MM.1S (cell line): Measurements from ENCODE around the gene CDT1.

Source experiments
- DNase-seq: peaks from one replicate; pipeline ENCODE4 v3.0.0-alpha.2; 2015
- H2AFZ ChIP-seq: fragments of 300-600 bp; sonication (generic); 2 replicates; pipeline ENCODE4 v1.6.0; 2016; ENCODE audit warnings: antibody characterized with exemption, low read length
- H3F3A ChIP-seq: fragments of 300-600 bp; sonication (generic); 2 replicates; pipeline ENCODE4 v1.6.1; 2016; ENCODE audit warnings: mild to moderate bottlenecking, antibody characterized with exemption, low read length, moderate library complexity, mixed read lengths; ENCODE audit not compliant: insufficient read depth
- H3K27ac ChIP-seq: fragments of 300-600 bp; sonication (generic); 2 replicates; pipeline ENCODE4 v1.5.1; 2016; ENCODE audit warnings: mild to moderate bottlenecking, low read length
- H3K27me3 ChIP-seq: fragments of 300-600 bp; sonication (generic); replicated peaks from 2 replicates; pipeline ENCODE4 v1.6.0; 2016; ENCODE audit warnings: low read length; ENCODE audit not compliant: insufficient read depth
- H3K36me3 ChIP-seq: fragments of 300-600 bp; sonication (generic); replicated peaks from 2 replicates; pipeline ENCODE4 v1.6.1; 2016; ENCODE audit warnings: mild to moderate bottlenecking, low read length, mixed read lengths; ENCODE audit not compliant: insufficient read depth
- H3K4me1 ChIP-seq: fragments of 300-600 bp; sonication (generic); 2 replicates; pipeline ENCODE4 v1.6.1; 2016; ENCODE audit warnings: low read length, mixed read lengths
- H3K4me2 ChIP-seq: fragments of 300-600 bp; sonication (generic); 2 replicates; pipeline ENCODE4 v1.6.0; 2016; ENCODE audit warnings: low read depth, low read length
- H3K4me3 ChIP-seq: fragments of 300-600 bp; sonication (generic); 2 replicates; pipeline ENCODE4 v1.5.1; 2016; ENCODE audit warnings: low read length, mixed read lengths
- H3K79me2 ChIP-seq: fragments of 300-600 bp; sonication (generic); 2 replicates; pipeline ENCODE4 v1.6.1; 2016; ENCODE audit warnings: mixed run types, low read length, mixed read lengths
- H3K9ac ChIP-seq: fragments of 300-600 bp; sonication (generic); 2 replicates; pipeline ENCODE4 v1.6.1; 2016; ENCODE audit warnings: low read length, mixed read lengths
- H3K9me2 ChIP-seq: fragments of 300-600 bp; sonication (generic); replicated peaks from 2 replicates; pipeline ENCODE4 v1.6.1; 2016; ENCODE audit warnings: mild to moderate bottlenecking, low read length, mixed read lengths; ENCODE audit not compliant: insufficient read depth
- H3K9me3 ChIP-seq: fragments of 300-600 bp; sonication (generic); replicated peaks from 2 replicates; pipeline ENCODE4 v1.6.1; 2016; ENCODE audit warnings: mild to moderate bottlenecking, low read length, mixed read lengths; ENCODE audit not compliant: insufficient read depth
- H4K20me1 ChIP-seq: fragments of 300-600 bp; sonication (generic); 2 replicates; pipeline ENCODE4 v1.6.1; 2016; ENCODE audit warnings: mild to moderate bottlenecking, low read length, moderate library complexity, mixed read lengths; ENCODE audit not compliant: insufficient read depth
- CTCF ChIP-seq: fragments of 300-600 bp; sonication (generic); IDR thresholded peaks from 2 replicates; pipeline ENCODE4 v1.5.1; 2016; ENCODE audit warnings: antibody characterized with exemption, low read length, mixed read lengths
- EZH2 ChIP-seq: fragments of 300-600 bp; sonication (generic); optimal IDR thresholded peaks from 2 replicates; pipeline ENCODE3; 2017; ENCODE audit warnings: low read depth, mild to moderate bottlenecking, antibody characterized with exemption, low read length, mixed read lengths
- EZH2phosphoT487 ChIP-seq: fragments of 300-600 bp; sonication (generic); IDR thresholded peaks from 2 replicates; pipeline ENCODE4 v1.6.1; 2018; ENCODE audit warnings: antibody characterized with exemption, low read length

Gene CDT1

GRCh38 chr16:88856122-88856827 lies 52.7 kb downstream of the CDT1 start:
- no peaks in the 10 kb centered on the region for H3K36me3 ChIP-seq
- no peak overlapping the region for H3K9ac ChIP-seq
- TF ChIP-seq EZH2: no peak
- no peak for TF ChIP-seq EZH2phosphoT487
- TF ChIP-seq CTCF: no peak
- peak overlapping the region; percentile 41; the same call in 1 of the 2 replicates for H3K4me3 ChIP-seq
- peaks cover 16% of the 10 kb centered on the region for H3K79me2 ChIP-seq
- peak overlapping the region; percentile 52 for H3K4me2 ChIP-seq
- no peaks in the 10 kb centered on the region for H3F3A ChIP-seq
- H3K9me3 ChIP-seq: no peaks in the 10 kb centered on the region
- no peak overlapping the region for H2AFZ ChIP-seq
- no peaks in the 10 kb centered on the region for H3K9me2 ChIP-seq
- DNase-seq: no peak
- no peaks in the 10 kb centered on the region for H3K27me3 ChIP-seq
- no peaks in the 10 kb centered on the region for H3K4me1 ChIP-seq
- no peaks in the 10 kb centered on the region for H4K20me1 ChIP-seq
- H3K27ac ChIP-seq: no peak overlapping the region

- no peaks in the 10 kb centered on the region for H3K36me3 ChIP-seq
- peaks cover 16% of the 10 kb centered on the region for H3K79me2 ChIP-seq
- peak within 1 kb of the TSS; percentile 87 for H3K4me3 ChIP-seq
- H3K27ac ChIP-seq: no peak within 1 kb of the TSS
- no peaks in the 10 kb centered on the region for H3K9me3 ChIP-seq
- H3K4me2 ChIP-seq: peak within 1 kb of the TSS; percentile 81
- H2AFZ ChIP-seq: peak within 1 kb of the TSS; percentile 65
- H3K9ac ChIP-seq: peak within 1 kb of the TSS; percentile 68; the same call in 1 of the 2 replicates
- H3K9me2 ChIP-seq: no peaks in the 10 kb centered on the region
- H3F3A ChIP-seq: no peaks in the 10 kb centered on the region
- TF ChIP-seq EZH2: no peak
- TF ChIP-seq EZH2phosphoT487: no peak
- no peak for TF ChIP-seq CTCF
- H4K20me1 ChIP-seq: no peaks in the 10 kb centered on the region
- DNase-seq: peak; percentile 88
- H3K27me3 ChIP-seq: no peaks in the 10 kb centered on the region
- no peaks in the 10 kb centered on the region for H3K4me1 ChIP-seq
Observed at GRCh38 chr16:88856828-88857727, 53.5 kb downstream of the CDT1 start, which contains the start of the genes GALNS and TRAPPC2L. Gene GALNS, minus strand, starts transcription at chr16:88856947. Its CDS starts 70 bp downstream, at chr16:88856877. Gene TRAPPC2L, plus strand, starts transcription at chr16:88857127. Its CDS starts 24 bp downstream, at chr16:88857151.

- no peaks in the 10 kb centered on the region for H3K4me1 ChIP-seq
- peak overlapping the region; percentile 68; the same call in 1 of the 2 replicates for H3K9ac ChIP-seq
- no peaks in the 10 kb centered on the region for H3K36me3 ChIP-seq
- no peaks in the 10 kb centered on the region for H3K27me3 ChIP-seq
- peak overlapping the region; percentile 81 for H3K4me2 ChIP-seq
- no peak overlapping the region for H3K27ac ChIP-seq
- no peaks in the 10 kb centered on the region for H4K20me1 ChIP-seq
- H3K9me2 ChIP-seq: no peaks in the 10 kb centered on the region
- peak overlapping the region; percentile 87 for H3K4me3 ChIP-seq
- peak overlapping the region; percentile 65 for H2AFZ ChIP-seq
- H3F3A ChIP-seq: no peaks in the 10 kb centered on the region
- H3K9me3 ChIP-seq: no peaks in the 10 kb centered on the region
- peak; percentile 65 for DNase-seq
- TF ChIP-seq EZH2 (no peak), EZH2phosphoT487 (no peak), CTCF (peak; percentile 58)
- H3K79me2 ChIP-seq: peaks cover 16% of the 10 kb centered on the region
Observed at GRCh38 chr16:88857728-88858339, 54.2 kb downstream of the CDT1 start.
